HAP-1 (cell line): ENCODE results near the gene CMTM7.

Experiments
- DNase-seq, 2 experiments: peaks; one replicate each; pipeline ENCODE4 v3.0.0-alpha.2; 2016 to 2020; ENCODE audit warnings: low spot score in 2 of 2
- H3K27me3 ChIP-seq: fragments of 250-450 bp; sonication (Bioruptor Pico); 2 replicates; pipeline ENCODE4 v1.5.1; 2020; ENCODE audit warnings: low read depth, mild to moderate bottlenecking, moderate library complexity
- H3K36me3 ChIP-seq: fragments of 250-450 bp; sonication (Bioruptor Pico); replicated peaks from 2 replicates; pipeline ENCODE4 v1.5.1; 2020; ENCODE audit warnings: mild to moderate bottlenecking
- H3K4me1 ChIP-seq: fragments of 250-450 bp; sonication (Bioruptor Pico); 2 replicates; pipeline ENCODE4 v1.5.1; 2020; ENCODE audit warnings: mild to moderate bottlenecking
- H3K4me3 ChIP-seq: fragments of 250-450 bp; sonication (Bioruptor Pico); 2 replicates; pipeline ENCODE4 v1.5.1; 2020; ENCODE audit warnings: mild to moderate bottlenecking, moderate library complexity
- H3K9me3 ChIP-seq: fragments of 250-450 bp; sonication (Bioruptor Pico); 2 replicates; pipeline ENCODE4 v1.5.1; 2020; ENCODE audit warnings: mild to moderate bottlenecking, moderate library complexity
- in situ Hi-C: fragments of 300-500 bp; cut with MboI; formaldehyde crosslinking; loops from 3 replicates; pipeline ENCODE4 v1.14.3; 2020; ENCODE audit warnings: low sequenced_read_pairs, inconsistent platforms, mixed read lengths

Gene CMTM7, protein sequence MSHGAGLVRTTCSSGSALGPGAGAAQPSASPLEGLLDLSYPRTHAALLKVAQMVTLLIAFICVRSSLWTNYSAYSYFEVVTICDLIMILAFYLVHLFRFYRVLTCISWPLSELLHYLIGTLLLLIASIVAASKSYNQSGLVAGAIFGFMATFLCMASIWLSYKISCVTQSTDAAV

DNA sequence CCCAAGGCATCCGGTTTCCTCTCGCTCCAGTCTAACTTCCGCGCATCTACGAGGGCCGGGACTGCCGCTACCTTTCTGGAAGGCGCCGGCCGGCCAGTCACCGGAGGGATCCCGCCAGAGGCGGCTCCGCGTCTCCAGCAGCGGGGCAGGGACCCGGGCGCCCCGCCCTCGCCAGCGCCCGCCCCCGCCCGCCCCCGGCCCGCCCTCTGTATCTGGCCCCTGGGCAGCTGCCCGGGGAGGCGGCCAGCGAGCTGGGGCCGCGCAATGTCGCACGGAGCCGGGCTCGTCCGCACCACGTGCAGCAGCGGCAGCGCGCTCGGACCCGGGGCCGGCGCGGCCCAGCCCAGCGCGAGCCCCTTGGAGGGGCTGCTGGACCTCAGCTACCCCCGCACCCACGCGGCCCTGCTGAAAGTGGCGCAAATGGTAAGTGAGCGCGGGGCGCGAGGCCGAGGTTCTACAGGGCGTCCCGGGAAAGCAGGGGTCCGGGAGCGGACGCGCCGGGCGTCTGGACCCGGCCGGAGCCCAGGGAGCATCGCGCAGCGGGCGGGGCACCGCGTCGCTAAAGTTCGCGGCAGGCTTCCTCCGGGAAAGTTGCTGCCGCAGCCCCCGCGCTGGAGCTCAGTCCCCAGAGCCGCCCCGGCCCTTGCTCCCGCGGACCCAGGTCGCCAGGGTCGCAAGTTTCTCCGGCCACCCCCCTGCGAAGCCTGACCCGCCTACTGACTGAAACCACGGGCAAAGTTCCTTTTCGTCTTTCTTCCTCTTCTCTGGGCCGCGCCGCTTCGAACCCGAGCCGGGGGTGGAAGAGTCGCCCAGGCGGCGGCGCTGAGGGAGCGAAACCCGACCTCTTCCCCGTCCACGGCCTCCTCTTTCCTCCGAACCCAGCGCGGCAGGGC is at the start of gene CMTM7:
CMTM7 (plus strand) TSS at position 211 of the 893 bp plus-strand sequence; CDS start at position 265, 54 bp downstream.
- in situ Hi-C loops: no loop called here
- peak within 1 kb of the TSS; percentile 71 for H3K4me3 ChIP-seq

DNA sequence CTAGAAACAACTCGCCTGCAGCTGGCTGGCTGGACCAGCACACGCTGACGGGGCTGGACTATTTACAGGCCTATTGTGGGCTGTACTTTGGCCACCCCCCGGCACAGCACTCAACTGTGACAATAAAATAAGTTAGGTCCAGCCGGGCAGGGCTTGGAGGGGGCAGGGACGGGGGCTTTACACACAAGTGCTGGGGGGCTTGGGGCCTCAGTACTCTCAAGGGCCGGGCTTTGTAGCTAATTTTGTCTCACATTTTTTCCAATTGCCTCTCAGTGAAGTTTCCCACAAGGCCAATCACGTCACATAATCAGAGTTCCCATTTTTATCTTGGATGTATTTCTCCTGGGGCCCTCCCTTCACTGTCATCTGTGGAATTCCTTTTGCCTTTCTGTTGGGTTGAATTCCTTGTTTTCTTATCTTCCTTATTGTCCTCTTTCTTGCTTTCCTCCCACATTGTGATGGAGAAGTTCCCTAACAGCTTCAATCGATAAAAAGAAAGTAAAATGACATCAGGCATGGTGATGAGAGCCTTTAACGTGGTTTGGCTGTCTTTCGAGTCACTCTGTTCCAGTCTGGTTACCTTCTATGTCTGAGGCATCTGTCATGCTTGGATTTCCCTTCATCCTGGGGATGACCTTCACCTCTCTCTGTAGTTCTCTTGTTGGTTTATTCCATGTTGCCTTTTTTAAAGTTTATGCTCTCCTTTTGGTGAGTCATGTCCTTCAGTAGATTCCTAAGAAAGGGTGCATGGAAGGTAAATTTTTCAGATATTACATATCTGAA is 44.1 kb upstream of the CMTM7 start:
- no peaks in the 10 kb centered on the region for H3K9me3 ChIP-seq
- no peaks in the 10 kb centered on the region for H3K36me3 ChIP-seq
- peaks cover 11% of the 10 kb centered on the region for H3K4me1 ChIP-seq
- no peak overlapping the region for H3K4me3 ChIP-seq
- peak in 1 of 2 experiments; percentile 13 for DNase-seq
- no peaks in the 10 kb centered on the region for H3K27me3 ChIP-seq
- in situ Hi-C loops: no loop called here

More for the DNA sequence above, at the start of gene CMTM7:
- Histone ChIP-seq H3K4me1 (peaks cover 8% of the 10 kb centered on the region), H3K36me3 (peaks cover 6% of the 10 kb centered on the region; the same call in 1 of the 2 replicates), H3K9me3 (no peaks in the 10 kb centered on the region), H3K27me3 (no peaks in the 10 kb centered on the region)
- DNase-seq: peak; percentile 63 to 84

DNA sequence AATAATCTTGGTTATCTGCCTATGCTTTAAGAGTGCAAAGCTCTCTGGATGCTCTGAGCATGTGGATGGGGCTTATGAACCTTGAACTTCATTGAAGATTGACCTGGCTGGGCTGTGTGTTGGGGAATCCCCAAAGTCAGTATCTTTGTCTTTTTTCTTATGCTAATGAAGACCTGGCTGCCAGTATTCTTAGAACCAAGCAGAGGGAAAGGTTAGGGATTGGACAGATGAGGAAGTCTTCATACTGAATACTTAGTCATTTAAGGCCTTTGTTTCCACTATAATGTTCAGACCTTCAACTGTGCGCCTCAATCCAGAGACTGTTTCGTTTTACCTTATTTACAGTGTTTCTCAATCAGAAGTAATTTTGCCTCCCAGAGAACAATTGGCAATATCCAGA is 42.5 kb upstream of the CMTM7 start:
- no peaks in the 10 kb centered on the region for H3K9me3 ChIP-seq
- no peaks in the 10 kb centered on the region for H3K27me3 ChIP-seq
- H3K4me3 ChIP-seq: no peak overlapping the region
- DNase-seq: peak in 1 of 2 experiments; percentile 21
- no peaks in the 10 kb centered on the region for H3K36me3 ChIP-seq
- peaks cover 16% of the 10 kb centered on the region for H3K4me1 ChIP-seq
- in situ Hi-C loops: no loop called here

DNA sequence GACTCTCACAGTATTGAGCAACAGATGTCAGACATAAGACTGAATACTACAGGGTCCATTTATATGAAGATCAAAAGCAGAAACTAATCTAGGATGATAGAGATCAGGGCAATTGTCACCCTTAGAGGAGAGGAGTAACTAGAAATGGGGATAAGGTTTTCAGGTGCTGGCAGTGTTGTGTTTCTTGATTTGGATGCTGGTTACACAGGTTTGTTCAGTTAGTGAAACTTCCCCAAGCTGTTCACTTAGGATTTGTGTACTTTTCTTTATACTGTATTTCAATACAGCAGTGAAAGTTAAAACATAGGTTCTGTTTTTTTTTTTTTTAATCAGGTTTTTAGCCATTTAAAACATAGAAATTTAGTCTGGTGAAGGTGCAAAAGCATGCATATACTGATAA is 39.1 kb upstream of the CMTM7 start:
- no peak for DNase-seq
- Histone ChIP-seq H3K36me3 (no peaks in the 10 kb centered on the region), H3K27me3 (no peaks in the 10 kb centered on the region), H3K4me3 (no peak overlapping the region), H3K4me1 (peaks cover 24% of the 10 kb centered on the region), H3K9me3 (no peaks in the 10 kb centered on the region)
- in situ Hi-C loops: no loop called here

DNA sequence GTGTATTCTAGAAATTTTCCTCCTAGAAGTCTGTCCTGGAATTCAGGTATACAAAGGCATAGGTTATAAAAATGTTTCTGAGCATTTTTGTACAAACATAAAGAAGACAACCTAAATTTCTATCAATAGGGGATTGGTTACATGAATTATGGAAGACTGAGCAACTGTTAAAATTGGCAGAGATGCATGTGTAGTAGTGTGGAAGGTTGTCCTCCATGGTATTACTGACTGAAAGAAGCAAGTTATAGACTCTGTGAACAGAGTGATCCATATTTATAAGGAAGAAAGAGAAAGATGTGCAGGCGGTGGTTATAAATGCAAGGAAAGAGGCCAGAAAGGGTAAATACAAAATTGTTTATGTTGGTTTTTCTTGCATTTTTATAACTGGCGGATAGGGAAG is 38.3 kb upstream of the CMTM7 start:
- in situ Hi-C loops: no loop called here
- Histone ChIP-seq H3K27me3 (no peaks in the 10 kb centered on the region), H3K4me3 (no peak overlapping the region), H3K9me3 (no peaks in the 10 kb centered on the region), H3K4me1 (peaks cover 21% of the 10 kb centered on the region), H3K36me3 (no peaks in the 10 kb centered on the region)
- DNase-seq: no peak

DNA sequence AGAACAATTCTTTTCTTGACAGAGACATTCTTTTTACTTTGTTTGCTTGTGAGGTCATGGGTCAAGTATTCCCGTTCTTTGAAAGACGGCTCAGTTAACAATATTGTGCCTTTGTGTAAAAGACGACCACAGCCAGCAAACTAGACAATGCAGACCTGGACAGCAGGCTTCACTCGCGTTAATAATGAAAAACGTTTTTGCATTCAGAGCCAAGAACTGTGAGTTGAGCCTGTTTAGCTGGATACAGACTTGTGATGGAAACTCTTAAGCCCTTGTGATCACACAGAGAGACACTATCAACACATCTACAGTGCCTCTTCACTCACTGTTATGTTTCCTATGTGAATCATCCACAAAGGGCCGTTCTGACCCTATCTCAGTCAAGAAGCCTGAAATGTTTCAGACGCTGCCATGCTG is 37.3 kb upstream of the CMTM7 start:
- Histone ChIP-seq H3K4me1 (peaks cover 15% of the 10 kb centered on the region), H3K36me3 (no peaks in the 10 kb centered on the region), H3K27me3 (no peaks in the 10 kb centered on the region), H3K9me3 (no peaks in the 10 kb centered on the region), H3K4me3 (no peak overlapping the region)
- peak; percentile 74 to 94 for DNase-seq
- in situ Hi-C loops: no loop called here

DNA sequence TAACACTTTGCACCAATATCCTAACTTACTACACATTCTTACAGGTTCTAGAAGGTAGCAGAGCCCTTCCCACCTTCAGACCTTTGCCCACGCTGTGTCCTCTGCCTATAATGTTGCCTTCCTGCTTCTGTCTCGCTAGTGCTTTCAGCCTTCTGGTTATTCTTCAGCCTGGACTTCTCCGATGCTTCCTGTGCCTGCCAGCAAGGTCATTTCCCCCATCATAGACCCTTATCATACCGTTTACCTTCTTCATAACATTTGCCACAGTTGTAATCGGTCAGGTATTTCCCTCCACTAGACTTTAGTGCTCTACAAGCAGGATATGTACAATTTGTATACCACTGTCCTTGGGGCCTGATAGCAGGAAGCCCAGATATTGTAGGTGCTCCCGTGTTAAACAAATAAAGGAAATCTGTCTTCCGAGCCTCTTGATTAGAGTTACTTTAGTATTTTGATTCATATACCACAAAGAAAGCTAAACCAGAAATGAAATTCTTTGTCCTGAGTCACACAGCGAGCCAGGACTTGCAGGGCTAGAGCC is 35.8 kb upstream of the CMTM7 start:
- Histone ChIP-seq H3K9me3 (no peaks in the 10 kb centered on the region), H3K4me3 (no peak overlapping the region), H3K4me1 (peaks cover 13% of the 10 kb centered on the region), H3K27me3 (no peaks in the 10 kb centered on the region), H3K36me3 (no peaks in the 10 kb centered on the region)
- in situ Hi-C loops: no loop called here
- DNase-seq: no peak

DNA sequence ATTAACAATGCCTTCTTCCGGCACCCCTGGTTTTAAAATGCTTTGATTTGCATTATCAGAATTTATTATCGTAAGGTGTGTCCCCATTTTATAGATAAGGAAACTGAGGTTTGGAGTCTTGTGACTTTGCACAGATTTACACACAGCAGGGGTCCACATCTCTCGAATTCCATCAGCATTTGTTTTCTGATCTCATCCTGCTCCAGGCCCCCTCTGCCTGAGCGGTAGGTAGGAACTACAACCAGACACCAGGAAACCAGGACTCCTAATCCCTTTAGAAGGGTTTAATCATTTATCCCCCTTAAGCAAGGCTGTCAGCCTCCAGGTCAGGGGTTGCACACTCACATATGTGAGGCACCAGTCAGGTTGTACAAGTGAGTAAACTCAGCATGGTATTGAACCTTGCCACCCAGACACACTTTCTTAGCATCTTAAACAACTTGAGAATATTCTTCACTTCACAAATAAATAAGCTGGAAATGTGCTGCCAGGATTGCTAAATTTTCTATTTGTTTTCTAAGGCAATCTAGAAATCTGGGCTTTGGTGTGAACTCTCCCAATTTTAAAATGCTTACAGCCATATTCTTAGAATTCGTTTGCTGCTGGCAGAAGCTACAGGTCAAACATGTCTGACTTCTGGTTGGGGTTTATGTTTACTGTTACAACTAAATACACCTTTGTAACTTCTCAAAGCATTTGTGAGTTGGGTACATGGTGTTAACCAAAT is 31.7 kb upstream of the CMTM7 start:
- Histone ChIP-seq H3K4me1 (peaks cover 3% of the 10 kb centered on the region), H3K4me3 (no peak overlapping the region), H3K9me3 (no peaks in the 10 kb centered on the region), H3K36me3 (no peaks in the 10 kb centered on the region), H3K27me3 (no peaks in the 10 kb centered on the region)
- in situ Hi-C loops: no loop called here
- no peak for DNase-seq

DNA sequence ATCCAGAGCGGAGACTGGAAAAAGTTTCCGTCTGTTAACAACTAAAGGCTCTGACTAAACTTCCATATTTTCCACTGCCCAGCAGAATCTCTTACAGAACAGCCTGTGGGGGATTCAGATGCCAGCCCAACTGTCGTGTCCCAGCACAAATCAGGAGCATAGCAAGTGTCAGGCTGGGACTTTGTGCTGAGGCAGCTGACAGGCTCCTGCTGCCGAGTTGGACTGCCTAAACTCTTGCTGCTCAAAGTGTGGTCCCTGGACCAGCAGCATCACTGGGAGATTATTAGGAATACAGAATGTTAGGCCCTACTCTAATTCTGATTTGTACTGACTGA is 31.2 kb upstream of the CMTM7 start:
- no peaks in the 10 kb centered on the region for H3K4me1 ChIP-seq
- no peaks in the 10 kb centered on the region for H3K36me3 ChIP-seq
- H3K4me3 ChIP-seq: no peak overlapping the region
- H3K9me3 ChIP-seq: no peaks in the 10 kb centered on the region
- in situ Hi-C loops: no loop called here
- no peaks in the 10 kb centered on the region for H3K27me3 ChIP-seq
- no peak for DNase-seq

DNA sequence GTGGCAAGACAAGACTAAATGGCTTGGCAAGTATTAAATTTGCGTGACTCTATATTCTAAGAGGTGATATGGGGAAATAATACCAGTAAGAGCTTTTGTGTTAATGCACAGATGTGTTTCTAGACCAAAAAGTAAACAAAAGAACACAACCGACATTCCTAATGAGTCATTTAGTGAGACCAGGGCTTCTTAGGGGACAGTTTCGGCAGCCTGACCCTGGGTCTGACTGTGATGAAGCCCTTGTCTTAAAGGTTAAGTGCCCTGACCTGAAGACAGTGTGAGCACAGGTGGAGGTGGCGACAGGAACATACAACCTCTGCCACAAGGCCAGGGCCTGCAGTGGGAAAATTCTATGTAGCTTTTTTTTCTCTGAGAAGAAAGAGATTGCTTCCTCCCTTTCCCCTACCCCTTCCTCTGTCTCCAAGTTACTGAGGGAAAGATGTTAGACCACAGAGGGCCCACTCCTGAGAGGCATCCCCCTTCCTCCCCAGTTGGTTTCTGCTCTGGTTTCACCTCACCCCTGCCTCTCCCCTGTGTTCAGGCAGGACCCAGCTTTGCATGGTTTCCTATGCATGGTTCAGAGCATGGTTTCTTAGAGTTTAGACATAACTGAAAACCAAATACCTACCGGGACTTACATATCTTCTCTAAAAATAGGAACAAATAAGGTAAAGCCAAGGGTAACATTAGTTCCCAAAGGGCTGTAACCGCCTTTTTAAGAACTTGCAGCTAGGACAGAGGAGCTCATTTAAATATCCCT is 24.8 kb upstream of the CMTM7 start:
- no peak for DNase-seq
- Histone ChIP-seq H3K9me3 (no peaks in the 10 kb centered on the region), H3K27me3 (no peaks in the 10 kb centered on the region), H3K36me3 (no peaks in the 10 kb centered on the region; the same call in 1 of the 2 replicates), H3K4me1 (no peaks in the 10 kb centered on the region), H3K4me3 (no peak overlapping the region)
- in situ Hi-C loops: no loop called here

DNA sequence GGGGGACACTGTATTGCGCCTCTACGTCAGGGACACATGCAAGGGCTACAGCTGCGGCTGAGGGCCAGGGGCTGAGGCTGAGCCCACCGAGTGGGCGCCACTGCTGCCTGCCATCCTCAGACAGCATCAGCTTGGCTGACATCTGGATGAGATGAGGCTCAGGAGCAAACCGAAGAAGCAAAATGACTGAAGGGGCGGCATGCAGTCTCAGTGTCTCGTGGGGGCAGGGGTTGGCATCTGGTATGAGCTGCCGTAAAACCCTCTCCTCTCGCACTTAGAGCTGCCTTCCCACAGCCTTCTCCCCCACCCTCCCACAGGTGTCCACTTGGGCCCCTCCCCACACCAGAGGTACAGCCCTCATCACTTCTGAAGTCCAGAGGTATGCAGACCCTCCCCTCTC is 24.2 kb upstream of the CMTM7 start:
- no peaks in the 10 kb centered on the region for H3K27me3 ChIP-seq
- no peaks in the 10 kb centered on the region; the same call in 1 of the 2 replicates for H3K36me3 ChIP-seq
- no peak for DNase-seq
- in situ Hi-C loops: no loop called here
- H3K9me3 ChIP-seq: no peaks in the 10 kb centered on the region
- no peaks in the 10 kb centered on the region for H3K4me1 ChIP-seq
- H3K4me3 ChIP-seq: no peak overlapping the region

DNA sequence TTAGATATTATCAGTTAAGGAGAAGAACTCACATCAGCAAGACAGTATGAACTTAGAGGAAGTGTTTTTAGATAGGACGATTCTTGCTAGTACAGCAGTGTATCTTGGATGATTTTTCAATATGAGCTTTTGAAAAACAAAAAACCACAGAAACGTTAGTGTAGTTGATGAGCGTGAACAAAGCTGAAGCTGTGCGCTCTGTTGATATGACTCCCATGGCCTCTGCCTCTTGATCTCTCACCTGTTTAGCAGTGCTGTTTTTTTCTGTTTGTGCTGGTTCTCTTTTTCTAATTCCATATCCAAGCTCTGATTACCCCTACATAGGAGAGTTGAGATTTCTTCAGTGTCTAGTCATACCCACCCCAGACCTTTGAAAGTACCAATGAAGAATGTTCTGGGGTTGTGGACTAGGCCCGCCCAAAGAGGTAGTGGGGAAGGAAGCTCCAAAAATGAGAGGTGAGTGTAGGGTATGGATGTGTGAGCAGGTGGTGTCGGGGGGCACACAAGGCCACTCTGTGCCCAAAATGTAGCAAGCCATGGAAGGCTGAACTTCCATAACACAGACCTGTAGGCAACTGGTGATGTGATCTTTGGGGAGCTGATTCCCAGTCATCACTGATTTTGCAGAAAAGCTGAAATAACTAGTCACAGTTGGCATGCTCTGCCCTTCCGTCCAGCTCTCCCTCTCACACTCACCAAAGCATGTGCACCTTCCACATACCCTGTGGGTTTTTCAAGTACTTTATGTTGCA is 20.0 kb upstream of the CMTM7 start:
- no peaks in the 10 kb centered on the region for H3K36me3 ChIP-seq
- H3K27me3 ChIP-seq: no peaks in the 10 kb centered on the region
- H3K4me1 ChIP-seq: no peaks in the 10 kb centered on the region
- in situ Hi-C loops: no loop called here
- no peak for DNase-seq
- no peak overlapping the region for H3K4me3 ChIP-seq
- H3K9me3 ChIP-seq: no peaks in the 10 kb centered on the region
